ENCODE measurements around the gene IQSEC2. TPM values are rescaled to one million over a fixed set of nuclear protein-coding genes. Genes with fewer than 3 reads are reported as not detected.

IQSEC2 gene
- total and polyA plus RNA-seq, 2 of the 8 experiments (the other 6 are each of a cell fraction or from before 2014, with no cell fraction given) = 6.1 to 54.9 TPM

DNA sequence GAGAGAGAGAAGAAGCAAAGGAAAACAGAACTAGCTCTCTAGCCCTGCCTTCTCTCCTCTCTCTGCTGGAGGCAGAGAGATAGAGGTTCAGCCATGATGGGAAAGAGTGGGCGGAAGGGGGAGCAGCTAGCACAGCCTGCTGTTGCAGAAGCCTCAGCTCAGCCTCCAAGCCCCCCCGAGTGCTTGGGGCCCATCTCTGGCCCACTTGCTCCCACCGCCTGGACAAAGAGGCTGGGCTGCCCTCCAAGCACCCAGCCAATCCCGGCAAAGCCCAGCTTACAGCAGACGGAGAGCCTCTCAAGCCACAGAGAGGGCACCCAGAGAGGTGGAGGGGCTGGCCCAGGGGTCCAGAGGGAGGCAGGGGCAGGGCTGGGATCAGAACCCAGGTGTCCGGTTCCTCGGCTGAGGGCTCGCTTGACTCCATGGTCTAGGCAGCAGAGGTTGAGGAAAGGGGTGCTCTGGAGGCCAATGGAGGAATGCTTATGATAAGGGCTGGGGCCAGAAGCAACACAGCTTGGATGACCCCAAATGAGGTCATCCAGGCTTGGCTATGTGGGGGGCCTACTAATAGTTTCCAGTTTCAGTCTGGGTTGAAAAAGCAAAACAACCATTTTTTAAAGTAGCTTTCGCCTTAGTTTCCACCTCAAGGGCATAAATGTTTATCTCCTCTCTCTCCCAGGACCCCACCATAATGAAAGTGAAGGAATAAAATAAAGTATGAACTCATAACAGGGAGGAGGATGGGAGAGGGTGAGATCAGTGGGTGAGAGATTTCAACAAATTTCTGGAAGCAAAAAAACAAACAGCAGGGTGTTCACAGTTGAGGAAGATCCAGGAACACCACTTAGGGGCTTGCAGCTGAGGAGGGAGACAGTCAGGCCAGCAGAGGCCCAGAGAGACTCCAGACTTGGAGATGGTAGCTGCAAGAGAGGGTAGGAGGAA, 24.9 kb upstream of the IQSEC2 start:
- peaks cover 0 to 11% of the 10 kb centered on the region in 2 experiments; a peak in 1 of 4 replicates for H3K79me2 ChIP-seq (ENCODE audit: control insufficient read depth in 1 of 2, insufficient read depth in 2 of 2, low read length in 2 of 2)
- H3K27ac ChIP-seq (ENCODE audit: low read depth, low read length) = no peak overlapping the region
- H2AFZ ChIP-seq (ENCODE audit: low read length) = no peak overlapping the region

More for the DNA sequence above, 24.9 kb upstream of the IQSEC2 start:
- WGBS, 2 experiments (ENCODE audit: extremely low coverage in 1 of 2, insufficient coverage in 1 of 2, insufficient read length in 1 of 2, insufficient replicate concordance in 2 of 2, low coverage in 1 of 2, low lambda C conversion rate in 2 of 2, missing lambda C conversion rate in 1 of 2) = 100% methylated on average over 2 of the region's 9 CpGs; no CpG with 5 or more reads in 1 of the 2 experiments
- no peak overlapping the region for H2BK12ac ChIP-seq (ENCODE audit: low read depth, low read length)
- FAIRE-seq (no peak), DNase-seq (ENCODE audit: low read depth in 1 of 2, low spot score in 2 of 2) (no peak)
- no peak overlapping the region for H4K8ac ChIP-seq (ENCODE audit: extremely low read depth, insufficient read depth, low read length)
- no peaks in the 10 kb centered on the region for H3K79me1 ChIP-seq (ENCODE audit: low read depth, low read length)
- H2AK5ac ChIP-seq (ENCODE audit: low read depth, low read length) = no peak overlapping the region
- H4K20me1 ChIP-seq (replicated peaks in 1 of 2; ENCODE audit: control insufficient read depth in 1 of 2, insufficient read depth in 2 of 2, low read length in 2 of 2) = no peaks in the 10 kb centered on the region
- H3K36me3 ChIP-seq (ENCODE audit: control insufficient read depth in 2 of 4, insufficient read depth in 4 of 4, low read length in 3 of 4) = no peaks in the 10 kb centered on the region
- no peak overlapping the region for H4K91ac ChIP-seq (replicated peaks; ENCODE audit: insufficient read length, low read length)
- no peak overlapping the region for H3K9ac ChIP-seq (replicated peaks in 1 of 4; ENCODE audit: extremely low read depth in 1 of 4, low read depth in 3 of 4, low read length in 3 of 4)
- no peaks in the 10 kb centered on the region for H3K4me1 ChIP-seq (replicated peaks in 1 of 4; ENCODE audit: control insufficient read depth in 3 of 4, insufficient read depth in 4 of 4, low read length in 3 of 4)
- H3K27me3 ChIP-seq (replicated peaks in 1 of 4; ENCODE audit: control insufficient read depth in 3 of 4, extremely low read depth in 1 of 4, insufficient read depth in 3 of 4, low read length in 3 of 4) = no peaks in the 10 kb centered on the region
- CTCF ChIA-PET (ENCODE audit: partially characterized antibody) = interaction anchor here (0.7 to 5.6 kb wide), 6 partner anchors 7 to 28 kb away, joined by 3 to 39 read pairs (median 4); no protein-coding TSS in a partner anchor
- POLR2A ChIA-PET (ENCODE audit: partially characterized antibody) = interaction anchor here (0.9 kb wide), 1 partner anchor 116 kb away, joined by 3 read pairs; the partner anchor contains the start of genes RIBC1 and SMC1A
- H2BK15ac ChIP-seq (ENCODE audit: low read length) = no peak overlapping the region
- H3K18ac ChIP-seq (ENCODE audit: extremely low read depth, low read length) = no peak overlapping the region
- H3K56ac ChIP-seq (replicated peaks; ENCODE audit: insufficient read length, low read depth, low read length) = no peak overlapping the region
- no peak overlapping the region for H4K5ac ChIP-seq (ENCODE audit: insufficient read length, low read depth, low read length)
- no peak overlapping the region for H2BK5ac ChIP-seq (ENCODE audit: low read depth, low read length)
- H3K4me3 ChIP-seq (ENCODE audit: extremely low read depth in 1 of 4, insufficient read depth in 2 of 4, low read depth in 3 of 4, low read length in 4 of 4) = no peak overlapping the region
- no peak overlapping the region for H2BK20ac ChIP-seq (ENCODE audit: low read length)
- no peaks in the 10 kb centered on the region for H3K23me2 ChIP-seq (ENCODE audit: low read depth, low read length)
- H3K23ac ChIP-seq (ENCODE audit: insufficient read length) = no peak overlapping the region
- no peaks in the 10 kb centered on the region for H3K9me3 ChIP-seq (ENCODE audit: insufficient read depth in 2 of 2, low read depth in 1 of 2, low read length in 1 of 2)
- H3K14ac ChIP-seq (ENCODE audit: insufficient read length) = no peak overlapping the region
- no peak overlapping the region for H2BK120ac ChIP-seq (replicated peaks; ENCODE audit: low read depth, low read length)
- H3K4ac ChIP-seq (replicated peaks; ENCODE audit: insufficient read length, low read depth, low read length) = no peak overlapping the region
- TF ChIP-seq RAD21 (IDR thresholded peaks at IDR 0.05 in 1 of 2, conservative IDR thresholded peaks at IDR 0.05 in 1 of 2; ENCODE audit: low read depth in 2 of 2, low read length in 2 of 2) = no peak
- TF ChIP-seq SIN3A (conservative IDR thresholded peaks at IDR 0.05 in 1 of 2, IDR thresholded peaks at IDR 0.05 in 1 of 2; ENCODE audit: low read depth in 1 of 2, low read length in 2 of 2) = no peak
- TF ChIP-seq, protein P1, sequence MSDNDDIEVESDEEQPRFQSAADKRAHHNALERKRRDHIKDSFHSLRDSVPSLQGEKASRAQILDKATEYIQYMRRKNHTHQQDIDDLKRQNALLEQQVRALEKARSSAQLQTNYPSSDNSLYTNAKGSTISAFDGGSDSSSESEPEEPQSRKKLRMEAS (IDR thresholded peaks at IDR 0.05) = no peak
- TF ChIP-seq RBBP5 (IDR thresholded peaks at IDR 0.05; ENCODE audit: borderline replicate concordance, low read depth, low read length) = no peak
- TF ChIP-seq POLR2A (IDR thresholded peaks at IDR 0.05; ENCODE audit: control extremely low read depth in 1 of 2, low read depth in 2 of 2, low read length in 2 of 2) = no peak
- TF ChIP-seq PHF8 (conservative IDR thresholded peaks at IDR 0.05; ENCODE audit: low read depth, low read length) = no peak
- TF ChIP-seq CREB1 (IDR thresholded peaks at IDR 0.05) = no peak
- TF ChIP-seq GABPA (IDR thresholded peaks at IDR 0.05; ENCODE audit: borderline replicate concordance, insufficient read depth, low read length) = no peak
- TF ChIP-seq SUZ12 (IDR thresholded peaks at IDR 0.05; ENCODE audit: low read length) = no peak
- TF ChIP-seq KDM1A (IDR thresholded peaks at IDR 0.05; ENCODE audit: borderline replicate concordance, low read length) = no peak
- no peak for TF ChIP-seq TAF1 (IDR thresholded peaks at IDR 0.05; ENCODE audit: low read depth, low read length)
- no peak overlapping the region for H3K4me2 ChIP-seq (ENCODE audit: insufficient read depth in 1 of 2, low read depth in 2 of 2, low read length in 2 of 2)

All from H1 (cell line).